GM12873 (cell line): ENCODE results near the gene DYSF.

Experiments
- TF ChIP-seq, protein P1 (sequence below): IDR thresholded peaks from 2 replicates; pipeline ENCODE4 v1.5.1; 2012; ENCODE audit warnings: low read depth, mild to moderate bottlenecking, moderate library complexity, low read length, control low read depth; ENCODE audit not compliant: insufficient read depth; ENCODE audit errors: missing control alignments

Gene DYSF

GRCh38 chr2:71564790-71565189 is 111.4 kb downstream of the DYSF start:
- TF ChIP-seq, protein P1, sequence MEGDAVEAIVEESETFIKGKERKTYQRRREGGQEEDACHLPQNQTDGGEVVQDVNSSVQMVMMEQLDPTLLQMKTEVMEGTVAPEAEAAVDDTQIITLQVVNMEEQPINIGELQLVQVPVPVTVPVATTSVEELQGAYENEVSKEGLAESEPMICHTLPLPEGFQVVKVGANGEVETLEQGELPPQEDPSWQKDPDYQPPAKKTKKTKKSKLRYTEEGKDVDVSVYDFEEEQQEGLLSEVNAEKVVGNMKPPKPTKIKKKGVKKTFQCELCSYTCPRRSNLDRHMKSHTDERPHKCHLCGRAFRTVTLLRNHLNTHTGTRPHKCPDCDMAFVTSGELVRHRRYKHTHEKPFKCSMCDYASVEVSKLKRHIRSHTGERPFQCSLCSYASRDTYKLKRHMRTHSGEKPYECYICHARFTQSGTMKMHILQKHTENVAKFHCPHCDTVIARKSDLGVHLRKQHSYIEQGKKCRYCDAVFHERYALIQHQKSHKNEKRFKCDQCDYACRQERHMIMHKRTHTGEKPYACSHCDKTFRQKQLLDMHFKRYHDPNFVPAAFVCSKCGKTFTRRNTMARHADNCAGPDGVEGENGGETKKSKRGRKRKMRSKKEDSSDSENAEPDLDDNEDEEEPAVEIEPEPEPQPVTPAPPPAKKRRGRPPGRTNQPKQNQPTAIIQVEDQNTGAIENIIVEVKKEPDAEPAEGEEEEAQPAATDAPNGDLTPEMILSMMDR: no peak

- TF ChIP-seq, protein P1: no peak
Observed at GRCh38 chr2:71566372-71566771, 113.0 kb downstream of the DYSF start.

DNA sequence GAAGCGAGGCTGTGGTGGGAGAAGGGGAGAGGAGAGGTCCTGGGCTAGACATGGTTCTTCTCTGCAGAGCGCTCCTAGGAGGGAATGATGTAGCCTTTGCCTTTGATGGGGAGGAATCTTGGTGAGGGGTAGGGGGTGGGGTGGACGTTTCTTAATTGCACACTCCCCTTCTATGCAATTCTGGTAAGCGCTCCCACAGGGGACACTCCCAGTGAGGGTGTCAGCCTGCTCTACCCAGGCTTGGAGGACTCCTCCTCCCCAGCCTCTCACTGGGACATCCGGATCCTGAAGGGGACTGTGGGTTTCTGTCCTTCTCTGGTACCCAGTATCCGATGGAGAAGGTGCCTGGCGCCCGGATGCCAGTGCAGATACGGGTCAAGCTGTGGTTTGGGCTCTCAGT is 114.3 kb downstream of the DYSF start:
- TF ChIP-seq, protein P1: no peak

- TF ChIP-seq, protein P1: no peak
Observed at GRCh38 chr2:71568103-71568502, 114.7 kb downstream of the DYSF start.

DNA sequence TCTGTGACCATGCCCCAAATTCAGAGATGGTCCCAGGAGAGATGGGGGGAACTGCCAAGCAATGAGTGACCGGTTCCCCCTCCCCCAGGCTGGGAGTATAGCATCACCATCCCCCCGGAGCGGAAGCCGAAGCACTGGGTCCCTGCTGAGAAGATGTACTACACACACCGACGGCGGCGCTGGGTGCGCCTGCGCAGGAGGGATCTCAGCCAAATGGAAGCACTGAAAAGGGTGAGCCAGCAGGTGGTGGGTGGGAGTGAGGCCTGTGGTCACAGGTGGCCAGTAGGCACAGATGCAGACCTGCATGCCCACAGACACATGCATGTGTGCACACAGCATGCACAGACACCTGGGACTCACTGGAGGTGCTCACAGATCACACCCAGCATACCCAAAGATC is 117.2 kb downstream of the DYSF start:
- TF ChIP-seq, protein P1: no peak

- TF ChIP-seq, protein P1: no peak
Observed at GRCh38 chr2:71570951-71571460, 117.6 kb downstream of the DYSF start.

- TF ChIP-seq, protein P1: no peak
Observed at GRCh38 chr2:71571945-71572344, 118.6 kb downstream of the DYSF start.
